ENCODE data around the gene DSTN.
A peak's percentile ranks its signal among the peaks of the same experiment; 100 is the strongest.

DSTN gene

GRCh38 chr20:17558154-17558940 lies 11.5 kb upstream of the DSTN start:
- H3K4me3 ChIP-seq (replicated peaks in 1 of 2; ENCODE audit: low read depth in 2 of 2, low read length in 2 of 2) = peak overlapping the region in 1 of 2 donors; percentile 40
- peak; percentile 91 to 94 for DNase-seq (ENCODE audit: low read depth in 2 of 2)
- no peak for TF ChIP-seq CTCF (IDR thresholded peaks at IDR 0.05; ENCODE audit: low read depth, low read length)

GRCh38 chr20:17558941-17559304 lies 11.0 kb upstream of the DSTN start:
- H3K4me3 ChIP-seq (replicated peaks in 1 of 2; ENCODE audit: low read depth in 2 of 2, low read length in 2 of 2) = no peak overlapping the region
- no peak for TF ChIP-seq CTCF (IDR thresholded peaks at IDR 0.05; ENCODE audit: low read depth, low read length)
- DNase-seq (ENCODE audit: low read depth in 2 of 2) = no peak

- DNase-seq (ENCODE audit: low read depth in 2 of 2) = no peak
- no peak overlapping the region for H3K4me3 ChIP-seq (replicated peaks in 1 of 2; ENCODE audit: low read depth in 2 of 2, low read length in 2 of 2)
- TF ChIP-seq CTCF (IDR thresholded peaks at IDR 0.05; ENCODE audit: low read depth, low read length) = no peak
Measured at GRCh38 chr20:17559338-17559737, 10.5 kb upstream of the DSTN start.

- H3K4me3 ChIP-seq (replicated peaks in 1 of 2; ENCODE audit: low read depth in 2 of 2, low read length in 2 of 2) = no peak overlapping the region
- DNase-seq (ENCODE audit: low read depth in 2 of 2) = peak in 1 of 2 donors; percentile 34
- TF ChIP-seq CTCF (IDR thresholded peaks at IDR 0.05; ENCODE audit: low read depth, low read length) = no peak
Measured at GRCh38 chr20:17560344-17561074, 9.4 kb upstream of the DSTN start.

GRCh38 chr20:17562804-17563305 lies 7.0 kb upstream of the DSTN start:
- no peak overlapping the region for H3K4me3 ChIP-seq (replicated peaks in 1 of 2; ENCODE audit: low read depth in 2 of 2, low read length in 2 of 2)
- DNase-seq (ENCODE audit: low read depth in 2 of 2) = peak; percentile 81 to 88
- no peak for TF ChIP-seq CTCF (IDR thresholded peaks at IDR 0.05; ENCODE audit: low read depth, low read length)

- TF ChIP-seq CTCF (IDR thresholded peaks at IDR 0.05; ENCODE audit: low read depth, low read length) = no peak
- DNase-seq (ENCODE audit: low read depth in 2 of 2) = peak; percentile 43 to 48
- H3K4me3 ChIP-seq (replicated peaks in 1 of 2; ENCODE audit: low read depth in 2 of 2, low read length in 2 of 2) = no peak overlapping the region
Measured at GRCh38 chr20:17565169-17565845, 4.6 kb upstream of the DSTN start.
